ENCODE measurements around the gene FSD1L. TPM values are rescaled to one million over a fixed set of nuclear protein-coding genes. Genes with fewer than 3 reads are reported as not detected.
A peak's percentile ranks its signal among the peaks of the same experiment; 100 is the strongest.

The FSD1L gene
- total and polyA plus RNA-seq, 2 of the 13 experiments (the other 11 are each of a cell fraction or from before 2014, with no cell fraction given): 4.1 to 5.1 TPM

DNA sequence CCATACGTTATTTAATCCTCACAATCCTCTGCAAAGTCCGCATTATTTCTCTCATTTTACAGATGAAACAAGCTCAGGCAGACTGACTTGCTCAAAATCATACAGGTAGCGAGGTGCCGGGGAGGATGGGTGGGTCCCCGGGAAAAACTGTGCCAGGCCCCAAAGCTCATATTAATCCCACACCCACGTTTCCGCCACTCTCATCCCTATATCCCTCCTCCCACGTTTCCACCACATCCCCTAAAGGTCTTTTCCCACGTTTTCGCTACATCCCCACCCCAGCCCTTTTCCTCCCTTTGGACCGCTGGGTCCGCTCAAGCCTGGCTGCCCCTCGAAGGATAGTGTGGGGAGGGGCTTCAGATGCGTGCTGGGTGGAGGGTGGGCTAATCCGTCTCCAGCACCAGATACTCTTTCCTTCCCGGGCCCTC is 434 bp upstream of the FSD1L start:
- intact Hi-C loops (cut with micrococcal nuclease; ENCODE audit: unreplicated experiment): loop anchor here (2.0 to 10.0 kb wide), 3 partner anchors 27 to 247 kb away; partner anchors contain the start of genes FKTN and TMEM38B
- CTCF ChIA-PET (ENCODE audit: low intra/inter-chr PET ratio, low total read pairs): no interaction called here
- peak overlapping the region; percentile 81 for H3K4me2 ChIP-seq (ENCODE audit: low read depth, low read length)
- no peaks in the 10 kb centered on the region for H3K9me3 ChIP-seq (ENCODE audit: low read length)
- DNase-seq (ENCODE audit: low spot score): no peak
- H3K9ac ChIP-seq (ENCODE audit: insufficient read depth, low read depth, low read length): peak overlapping the region; percentile 81; the same call in 1 of the 2 replicates
- H4K20me1 ChIP-seq (ENCODE audit: insufficient read depth, low read length): no peaks in the 10 kb centered on the region
- peaks cover 38% of the 10 kb centered on the region for H3K79me2 ChIP-seq (ENCODE audit: insufficient read depth, low read length)
- peaks cover 67% of the 10 kb centered on the region for H3K4me1 ChIP-seq (ENCODE audit: insufficient read depth, low read length)
- WGBS (ENCODE audit: low lambda C conversion rate): 44% methylated on average over 16 of the region's 16 CpGs
- in situ Hi-C loops (cut with HindIII; ENCODE audit: extremely low pct_ligation_motif_present, low pct_unique_long_range_greater_than_20kb): no loop called here
- no peaks in the 10 kb centered on the region for H3K36me3 ChIP-seq (replicated peaks in 1 of 2; ENCODE audit: control insufficient read depth in 1 of 2, insufficient read depth in 2 of 2, low read length in 2 of 2)
- no peak for FAIRE-seq
- no peak overlapping the region for H2AFZ ChIP-seq (ENCODE audit: low read length)
- H3K27ac ChIP-seq (ENCODE audit: extremely low read length, insufficient read depth, low read length): peak overlapping the region; percentile 35
- ATAC-seq: no peak
- POLR2A ChIA-PET: no interaction called here
- peak overlapping the region; percentile 83 to 90 (median 89); a peak in 5 of 6 replicates for H3K4me3 ChIP-seq (replicated peaks in 1 of 3; ENCODE audit: insufficient read depth in 1 of 3, low read depth in 2 of 3, low read length in 3 of 3)
- BruUV-seq (replicated peaks): no TSS peak
- no peaks in the 10 kb centered on the region; a peak in 1 of 5 replicates for H3K27me3 ChIP-seq (ENCODE audit: control insufficient read depth in 1 of 2, insufficient read depth in 2 of 2, low read length in 2 of 2)
- TF ChIP-seq CBX5 (CRISPR knock-in tag; IDR thresholded peaks at IDR 0.05; ENCODE audit: borderline replicate concordance) (no peak), ZNF30 (CRISPR knock-in tag; IDR thresholded peaks at IDR 0.05) (no peak), MIER2 (CRISPR knock-in tag; IDR thresholded peaks at IDR 0.05) (0 out of 2 replicates have a peak, but pooled peaks have one; percentile 9), ZNF350 (CRISPR knock-in tag; IDR thresholded peaks at IDR 0.05; ENCODE audit: borderline replicate concordance, low read depth) (peak; percentile 49; the same call in 1 of the 2 replicates), SP2 (CRISPR knock-in tag; IDR thresholded peaks at IDR 0.05) (no peak), KDM5A (IDR thresholded peaks at IDR 0.05; ENCODE audit: borderline replicate concordance, low read length) (no peak), SRF (IDR thresholded peaks at IDR 0.05; ENCODE audit: low read depth, low read length) (no peak), ZBTB7B (CRISPR knock-in tag; IDR thresholded peaks at IDR 0.05) (0 out of 2 replicates have a peak, but pooled peaks have one; percentile 33), ZNF569 (CRISPR knock-in tag; IDR thresholded peaks at IDR 0.05; ENCODE audit: borderline replicate concordance) (0 out of 2 replicates have a peak, but pooled peaks have one; percentile 44), ZNF619 (CRISPR knock-in tag; IDR thresholded peaks at IDR 0.05) (no peak), ZBTB38 (CRISPR knock-in tag; IDR thresholded peaks at IDR 0.05) (peak; percentile 70; the same call in 1 of the 2 replicates), ZBTB42 (CRISPR knock-in tag; IDR thresholded peaks at IDR 0.05) (no peak), ZNF564 (CRISPR knock-in tag; IDR thresholded peaks at IDR 0.05) (no peak), ZNF274 (CRISPR knock-in tag; IDR thresholded peaks at IDR 0.05) (0 out of 2 replicates have a peak, but pooled peaks have one; percentile 44), SCMH1 (CRISPR knock-in tag; IDR thresholded peaks at IDR 0.05; ENCODE audit: borderline replicate concordance) (no peak)
- TF ChIP-seq, protein P1, sequence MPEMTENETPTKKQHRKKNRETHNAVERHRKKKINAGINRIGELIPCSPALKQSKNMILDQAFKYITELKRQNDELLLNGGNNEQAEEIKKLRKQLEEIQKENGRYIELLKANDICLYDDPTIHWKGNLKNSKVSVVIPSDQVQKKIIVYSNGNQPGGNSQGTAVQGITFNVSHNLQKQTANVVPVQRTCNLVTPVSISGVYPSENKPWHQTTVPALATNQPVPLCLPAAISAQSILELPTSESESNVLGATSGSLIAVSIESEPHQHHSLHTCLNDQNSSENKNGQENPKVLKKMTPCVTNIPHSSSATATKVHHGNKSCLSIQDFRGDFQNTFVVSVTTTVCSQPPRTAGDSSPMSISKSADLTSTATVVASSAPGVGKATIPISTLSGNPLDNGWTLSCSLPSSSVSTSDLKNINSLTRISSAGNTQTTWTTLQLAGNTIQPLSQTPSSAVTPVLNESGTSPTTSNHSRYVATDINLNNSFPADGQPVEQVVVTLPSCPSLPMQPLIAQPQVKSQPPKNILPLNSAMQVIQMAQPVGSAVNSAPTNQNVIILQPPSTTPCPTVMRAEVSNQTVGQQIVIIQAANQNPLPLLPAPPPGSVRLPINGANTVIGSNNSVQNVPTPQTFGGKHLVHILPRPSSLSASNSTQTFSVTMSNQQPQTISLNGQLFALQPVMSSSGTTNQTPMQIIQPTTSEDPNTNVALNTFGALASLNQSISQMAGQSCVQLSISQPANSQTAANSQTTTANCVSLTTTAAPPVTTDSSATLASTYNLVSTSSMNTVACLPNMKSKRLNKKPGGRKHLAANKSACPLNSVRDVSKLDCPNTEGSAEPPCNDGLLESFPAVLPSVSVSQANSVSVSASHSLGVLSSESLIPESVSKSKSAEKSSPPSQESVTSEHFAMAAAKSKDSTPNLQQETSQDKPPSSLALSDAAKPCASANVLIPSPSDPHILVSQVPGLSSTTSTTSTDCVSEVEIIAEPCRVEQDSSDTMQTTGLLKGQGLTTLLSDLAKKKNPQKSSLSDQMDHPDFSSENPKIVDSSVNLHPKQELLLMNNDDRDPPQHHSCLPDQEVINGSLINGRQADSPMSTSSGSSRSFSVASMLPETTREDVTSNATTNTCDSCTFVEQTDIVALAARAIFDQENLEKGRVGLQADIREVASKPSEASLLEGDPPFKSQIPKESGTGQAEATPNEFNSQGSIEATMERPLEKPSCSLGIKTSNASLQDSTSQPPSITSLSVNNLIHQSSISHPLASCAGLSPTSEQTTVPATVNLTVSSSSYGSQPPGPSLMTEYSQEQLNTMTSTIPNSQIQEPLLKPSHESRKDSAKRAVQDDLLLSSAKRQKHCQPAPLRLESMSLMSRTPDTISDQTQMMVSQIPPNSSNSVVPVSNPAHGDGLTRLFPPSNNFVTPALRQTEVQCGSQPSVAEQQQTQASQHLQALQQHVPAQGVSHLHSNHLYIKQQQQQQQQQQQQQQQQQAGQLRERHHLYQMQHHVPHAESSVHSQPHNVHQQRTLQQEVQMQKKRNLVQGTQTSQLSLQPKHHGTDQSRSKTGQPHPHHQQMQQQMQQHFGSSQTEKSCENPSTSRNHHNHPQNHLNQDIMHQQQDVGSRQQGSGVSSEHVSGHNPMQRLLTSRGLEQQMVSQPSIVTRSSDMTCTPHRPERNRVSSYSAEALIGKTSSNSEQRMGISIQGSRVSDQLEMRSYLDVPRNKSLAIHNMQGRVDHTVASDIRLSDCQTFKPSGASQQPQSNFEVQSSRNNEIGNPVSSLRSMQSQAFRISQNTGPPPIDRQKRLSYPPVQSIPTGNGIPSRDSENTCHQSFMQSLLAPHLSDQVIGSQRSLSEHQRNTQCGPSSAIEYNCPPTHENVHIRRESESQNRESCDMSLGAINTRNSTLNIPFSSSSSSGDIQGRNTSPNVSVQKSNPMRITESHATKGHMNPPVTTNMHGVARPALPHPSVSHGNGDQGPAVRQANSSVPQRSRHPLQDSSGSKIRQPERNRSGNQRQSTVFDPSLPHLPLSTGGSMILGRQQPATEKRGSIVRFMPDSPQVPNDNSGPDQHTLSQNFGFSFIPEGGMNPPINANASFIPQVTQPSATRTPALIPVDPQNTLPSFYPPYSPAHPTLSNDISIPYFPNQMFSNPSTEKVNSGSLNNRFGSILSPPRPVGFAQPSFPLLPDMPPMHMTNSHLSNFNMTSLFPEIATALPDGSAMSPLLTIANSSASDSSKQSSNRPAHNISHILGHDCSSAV (CRISPR knock-in tag; IDR thresholded peaks at IDR 0.05; ENCODE audit: borderline replicate concordance): 0 out of 2 replicates have a peak, but pooled peaks have one; percentile 81
- TF ChIP-seq, protein P2, sequence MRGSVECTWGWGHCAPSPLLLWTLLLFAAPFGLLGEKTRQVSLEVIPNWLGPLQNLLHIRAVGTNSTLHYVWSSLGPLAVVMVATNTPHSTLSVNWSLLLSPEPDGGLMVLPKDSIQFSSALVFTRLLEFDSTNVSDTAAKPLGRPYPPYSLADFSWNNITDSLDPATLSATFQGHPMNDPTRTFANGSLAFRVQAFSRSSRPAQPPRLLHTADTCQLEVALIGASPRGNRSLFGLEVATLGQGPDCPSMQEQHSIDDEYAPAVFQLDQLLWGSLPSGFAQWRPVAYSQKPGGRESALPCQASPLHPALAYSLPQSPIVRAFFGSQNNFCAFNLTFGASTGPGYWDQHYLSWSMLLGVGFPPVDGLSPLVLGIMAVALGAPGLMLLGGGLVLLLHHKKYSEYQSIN (CRISPR knock-in tag; IDR thresholded peaks at IDR 0.05; ENCODE audit: borderline replicate concordance): no peak

All from HepG2 (cell line).